ENCODE results near the gene TMEM240.

TMEM240 gene

GRCh38 chr1:1573843-1574720 is 33.7 kb upstream of the TMEM240 start:
- DNase-seq (ENCODE audit: insufficient read length, low spot score) (no peak), FAIRE-seq (no peak)
- peak; percentile 24 for TF ChIP-seq CTCF (IDR thresholded peaks at IDR 0.05; ENCODE audit: insufficient read depth, missing control alignments)

- FAIRE-seq (no peak), DNase-seq (ENCODE audit: insufficient read length, low spot score) (no peak)
- no peak for TF ChIP-seq CTCF (IDR thresholded peaks at IDR 0.05; ENCODE audit: insufficient read depth, missing control alignments)
Observed at GRCh38 chr1:1569341-1569740, 28.9 kb upstream of the TMEM240 start.

GRCh38 chr1:1567891-1568291 is 27.5 kb upstream of the TMEM240 start:
- FAIRE-seq (no peak), DNase-seq (ENCODE audit: insufficient read length, low spot score) (no peak)
- no peak for TF ChIP-seq CTCF (IDR thresholded peaks at IDR 0.05; ENCODE audit: insufficient read depth, missing control alignments)

- FAIRE-seq = no peak
- TF ChIP-seq CTCF (IDR thresholded peaks at IDR 0.05; ENCODE audit: insufficient read depth, missing control alignments) = no peak
- no peak for DNase-seq (ENCODE audit: insufficient read length, low spot score)
Observed at GRCh38 chr1:1567152-1567875, 26.9 kb upstream of the TMEM240 start.

- no peak for DNase-seq (ENCODE audit: insufficient read length, low spot score)
Observed at GRCh38 chr1:1565340-1565739, 24.9 kb upstream of the TMEM240 start.

GRCh38 chr1:1564268-1564667 is 23.8 kb upstream of the TMEM240 start:
- DNase-seq (ENCODE audit: insufficient read length, low spot score) (no peak), FAIRE-seq (no peak)
- TF ChIP-seq CTCF (IDR thresholded peaks at IDR 0.05; ENCODE audit: insufficient read depth, missing control alignments) = no peak

More at GRCh38 chr1:1565340-1565739, 24.9 kb upstream of the TMEM240 start:
- FAIRE-seq = no peak
- TF ChIP-seq CTCF (IDR thresholded peaks at IDR 0.05; ENCODE audit: insufficient read depth, missing control alignments) = no peak

GRCh38 chr1:1563688-1564087 is 23.3 kb upstream of the TMEM240 start:
- no peak for TF ChIP-seq CTCF (IDR thresholded peaks at IDR 0.05; ENCODE audit: insufficient read depth, missing control alignments)
- DNase-seq (ENCODE audit: insufficient read length, low spot score) = no peak
- no peak for FAIRE-seq
